ENCODE results near the gene IL16. TPM values are rescaled to one million over a fixed set of nuclear protein-coding genes. Genes with fewer than 3 reads are reported as not detected.

IL16 gene
- total RNA-seq, 1 experiment from 2014 or later: 0.81 TPM

GRCh38 chr15:81239190-81239589, 42.5 kb downstream of the IL16 start:
- no peaks in the 10 kb centered on the region for H3K4me1 ChIP-seq (ENCODE audit: control insufficient read depth in 1 of 2, insufficient read depth in 2 of 2, low read length in 2 of 2)
- H3K9me2 ChIP-seq (ENCODE audit: insufficient read depth): no peaks in the 10 kb centered on the region
- no peak for TF ChIP-seq ATF3 (IDR thresholded peaks at IDR 0.05)
- no peak for TF ChIP-seq CBX3 (IDR thresholded peaks at IDR 0.05; ENCODE audit: low read depth)
- TF ChIP-seq RAD21 (IDR thresholded peaks at IDR 0.05; ENCODE audit: low read depth): no peak
- TF ChIP-seq POLR2AphosphoS5 (IDR thresholded peaks at IDR 0.05; ENCODE audit: low read depth, low read length): no peak
- TF ChIP-seq EGR1 (IDR thresholded peaks at IDR 0.05; ENCODE audit: low read depth): no peak
- no peaks in the 10 kb centered on the region for H3K36me3 ChIP-seq (ENCODE audit: control insufficient read depth in 1 of 2, insufficient read depth in 2 of 2, low read length in 2 of 2)
- no peaks in the 10 kb centered on the region for H3K27me3 ChIP-seq (ENCODE audit: insufficient read depth, low read length)
- no peak overlapping the region for H3K27ac ChIP-seq (ENCODE audit: low read depth, low read length)
- H4K20me1 ChIP-seq (ENCODE audit: insufficient read depth): no peaks in the 10 kb centered on the region
- H2AFZ ChIP-seq (ENCODE audit: low read depth, low read length, poor library complexity, severe bottlenecking): no peak overlapping the region
- CTCF ChIA-PET: no interaction called here
- intact Hi-C loops (cut with micrococcal nuclease): no loop called here
- H3K4me3 ChIP-seq (replicated peaks in 1 of 2; ENCODE audit: low read depth in 1 of 2, low read length in 2 of 2): no peak overlapping the region
- H3K9ac ChIP-seq (ENCODE audit: low read length): no peak overlapping the region
- no peak overlapping the region for H3K4me2 ChIP-seq (ENCODE audit: low read length)
- DNase-seq (ENCODE audit: low read depth, low spot score): no peak
- RAD21 ChIA-PET (ENCODE audit: low non-redundant PET in 1 of 2, low total read pairs in 2 of 2, uncharacterized antibody in 2 of 2, unreplicated experiment in 2 of 2): no interaction called here
- no TSS peak for BruUV-seq (replicated peaks)
- 0 out of 4 replicates have a peak, but pooled peaks cover 0 to 3% of the 10 kb centered on the region in 2 experiments for H3K9me3 ChIP-seq (ENCODE audit: control insufficient read depth in 1 of 2, insufficient read depth in 1 of 2, low read depth in 1 of 2, low read length in 2 of 2)
- POLR2A ChIA-PET: no interaction called here
- no peaks in the 10 kb centered on the region for H3K79me2 ChIP-seq (ENCODE audit: insufficient read depth, low read length)
- ATAC-seq: no peak

GRCh38 chr15:81242778-81243177, 46.1 kb downstream of the IL16 start:
- Histone ChIP-seq H3K9me3 (ENCODE audit: control insufficient read depth in 1 of 2, insufficient read depth in 1 of 2, low read depth in 1 of 2, low read length in 2 of 2) (0 out of 4 replicates have a peak, but pooled peaks cover 0 to 3% of the 10 kb centered on the region in 2 experiments), H3K79me2 (ENCODE audit: insufficient read depth, low read length) (no peaks in the 10 kb centered on the region), H4K20me1 (ENCODE audit: insufficient read depth) (no peaks in the 10 kb centered on the region), H3K27ac (ENCODE audit: low read depth, low read length) (no peak overlapping the region), H3K4me3 (replicated peaks in 1 of 2; ENCODE audit: low read depth in 1 of 2, low read length in 2 of 2) (no peak overlapping the region), H2AFZ (ENCODE audit: low read depth, low read length, poor library complexity, severe bottlenecking) (no peak overlapping the region), H3K9ac (ENCODE audit: low read length) (no peak overlapping the region), H3K9me2 (ENCODE audit: insufficient read depth) (no peaks in the 10 kb centered on the region), H3K4me1 (ENCODE audit: control insufficient read depth in 1 of 2, insufficient read depth in 2 of 2, low read length in 2 of 2) (no peaks in the 10 kb centered on the region), H3K27me3 (ENCODE audit: insufficient read depth, low read length) (no peaks in the 10 kb centered on the region), H3K36me3 (ENCODE audit: control insufficient read depth in 1 of 2, insufficient read depth in 2 of 2, low read length in 2 of 2) (no peaks in the 10 kb centered on the region), H3K4me2 (ENCODE audit: low read length) (no peak overlapping the region)
- BruUV-seq (replicated peaks): no TSS peak
- ChIA-PET RAD21 (ENCODE audit: low non-redundant PET in 1 of 2, low total read pairs in 2 of 2, uncharacterized antibody in 2 of 2, unreplicated experiment in 2 of 2) (no interaction called here), POLR2A (no interaction called here), CTCF (interaction anchor here (1.4 to 2.8 kb wide), 2 partner anchors 23 to 134 kb away, joined by 3 to 7 read pairs; no protein-coding TSS in a partner anchor)
- intact Hi-C loops (cut with micrococcal nuclease): no loop called here
- DNase-seq (ENCODE audit: low read depth, low spot score) (no peak), ATAC-seq (no peak)
- TF ChIP-seq SIN3A (IDR thresholded peaks at IDR 0.05; ENCODE audit: low read depth): no peak
- TF ChIP-seq EZH2phosphoT487 (IDR thresholded peaks at IDR 0.05; ENCODE audit: borderline replicate concordance): no peak
- no peak for TF ChIP-seq ZNF274 (IDR thresholded peaks at IDR 0.05; ENCODE audit: low read depth, low read length)
- TF ChIP-seq ZFX (IDR thresholded peaks at IDR 0.05): no peak
- no peak for TF ChIP-seq ATF3 (IDR thresholded peaks at IDR 0.05)
- no peak for TF ChIP-seq CBX3 (IDR thresholded peaks at IDR 0.05; ENCODE audit: low read depth)
- TF ChIP-seq YY1 (IDR thresholded peaks at IDR 0.05; ENCODE audit: extremely low read depth, insufficient replicate concordance, low read depth, low read length): no peak

Measured in HCT116 (cell line).